GM12891 (cell line): Measurements from ENCODE around the gene SQSTM1.

Experiments
- DNase-seq: peaks from one replicate; pipeline ENCODE4 v3.0.0; 2011; ENCODE audit warnings: low spot score; ENCODE audit not compliant: insufficient read length
- FAIRE-seq: peaks from 2 replicates; lab custom pipeline; 2011; peaks lifted over from hg19 to GRCh38; lab: Jason Lieb, UNC
- PAX5 ChIP-seq: IDR thresholded peaks from 2 replicates; pipeline ENCODE4 v1.6.1; 2011; ENCODE audit warnings: low read length, moderate library complexity, mild to moderate bottlenecking; ENCODE audit not compliant: insufficient read depth, severe bottlenecking
- POLR2A ChIP-seq: IDR thresholded peaks from 2 replicates; pipeline ENCODE4 v1.6.1; 2011; ENCODE audit warnings: low read depth, low read length, control low read depth
- POLR2AphosphoS5 ChIP-seq: IDR thresholded peaks from 2 replicates; pipeline ENCODE4 v1.6.1; 2011; ENCODE audit warnings: low read depth, low read length, control low read depth
- POU2F2 ChIP-seq: IDR thresholded peaks from 2 replicates; pipeline ENCODE4 v1.6.1; 2011; ENCODE audit warnings: low read depth, mild to moderate bottlenecking, control low read depth, low read length, moderate library complexity
- SPI1 ChIP-seq: IDR thresholded peaks from 2 replicates; pipeline ENCODE4 v1.6.1; 2011; ENCODE audit warnings: low read depth, low read length, control low read depth
- TAF1 ChIP-seq: IDR thresholded peaks from 2 replicates; pipeline ENCODE4 v1.6.1; 2011; ENCODE audit warnings: low read depth, low read length, control low read depth

SQSTM1 gene

GRCh38 chr5:179817890-179818745 lies 2.6 kb upstream of the SQSTM1 start:
- FAIRE-seq: no peak
- no peak for DNase-seq
- TF ChIP-seq POU2F2: no peak

- FAIRE-seq (peak; percentile 95), DNase-seq (peak; percentile 87)
- TF ChIP-seq POLR2AphosphoS5: no peak
- TF ChIP-seq POU2F2: peak; percentile 71; the same call in 1 of the 2 replicates
- TF ChIP-seq SPI1: 0 out of 2 replicates have a peak, but pooled peaks have one; percentile 2
- TF ChIP-seq POLR2A: peak; percentile 63
- TF ChIP-seq TAF1: peak; percentile 31; the same call in 1 of the 2 replicates
- TF ChIP-seq PAX5: peak; percentile 89
Observed at GRCh38 chr5:179818746-179819295, 1.9 kb upstream of the SQSTM1 start.

GRCh38 chr5:179819296-179820126 lies 1.2 kb upstream of the SQSTM1 start:
- no peak for DNase-seq
- TF ChIP-seq SPI1 (no peak), PAX5 (peak; percentile 43)
- peak; percentile 54 for FAIRE-seq

GRCh38 chr5:179820127-179820482 lies 600 bp upstream of the SQSTM1 start:
- FAIRE-seq: peak; percentile 86
- DNase-seq: no peak
- no peak for TF ChIP-seq PAX5
- TF ChIP-seq POLR2A: no peak
- no peak for TF ChIP-seq POLR2AphosphoS5
- no peak for TF ChIP-seq TAF1
- no peak for TF ChIP-seq POU2F2
- TF ChIP-seq SPI1: no peak

- FAIRE-seq (peak; percentile 94), DNase-seq (peak; percentile 95)
- TF ChIP-seq POU2F2 (peak; percentile 58; the same call in 1 of the 2 replicates), SPI1 (no peak), POLR2A (peak; percentile 82), TAF1 (no peak), POLR2AphosphoS5 (peak; percentile 76), PAX5 (no peak)
Observed at GRCh38 chr5:179821298-179822058, 773 bp downstream of the SQSTM1 start.

- FAIRE-seq (no peak), DNase-seq (no peak)
- TF ChIP-seq SPI1 (no peak), POLR2AphosphoS5 (no peak), TAF1 (no peak), POLR2A (no peak), PAX5 (no peak), POU2F2 (no peak)
Observed at GRCh38 chr5:179822059-179822432, 1.3 kb downstream of the SQSTM1 start.

- no peak for FAIRE-seq
- no peak for DNase-seq
- TF ChIP-seq POU2F2: no peak
- TF ChIP-seq POLR2AphosphoS5: no peak; the same call in 1 of the 2 replicates
- TF ChIP-seq SPI1: no peak
- TF ChIP-seq TAF1: no peak
- TF ChIP-seq PAX5: no peak
- no peak for TF ChIP-seq POLR2A
Observed at GRCh38 chr5:179822444-179822990, 1.8 kb downstream of the SQSTM1 start.

GRCh38 chr5:179823937-179824744 lies 3.4 kb downstream of the SQSTM1 start:
- DNase-seq (no peak), FAIRE-seq (no peak)
- no peak for TF ChIP-seq TAF1
- TF ChIP-seq POLR2AphosphoS5: peak; percentile 38; the same call in 1 of the 2 replicates
